WTC11 (cell line): ENCODE data around the gene TGM4. TPM values are rescaled to one million over a fixed set of nuclear protein-coding genes. Genes with fewer than 3 reads are reported as not detected.

Source experiments
- ATAC-seq: fragments of 200-7000 bp; cut with Tn5 transposase; 2 replicates; pipeline ENCODE4 v1.10.0; 2021; ENCODE audit warnings: mild to moderate bottlenecking, moderate library complexity
- CTCF ChIA-PET: fragments of 300-600 bp; sonication (Branson Sonifier 250); formaldehyde crosslinking; loops from one replicate; lab custom pipeline; 2021; ENCODE audit warnings: antibody characterized with exemption; lab: Charles Lee
- POLR2A ChIA-PET: fragments of 350-600 bp; sonication (Branson Sonifier 250); formaldehyde crosslinking; loops from one replicate; lab custom pipeline; 2021; ENCODE audit warnings: antibody characterized with exemption; lab: Charles Lee
- DNase-seq: peaks from one replicate; pipeline ENCODE4 v3.0.0; 2021; ENCODE audit warnings: low spot score
- H3K27ac Mint-ChIP-seq: 2 replicates; pipeline ENCODE4 v1.8.0; 2021; ENCODE audit warnings: mixed read lengths
- H3K27me3 Mint-ChIP-seq: 2 replicates; pipeline ENCODE4 v1.8.0; 2021; ENCODE audit warnings: low read depth, mild to moderate bottlenecking, moderate library complexity, mixed read lengths
- H3K36me3 Mint-ChIP-seq: 2 replicates; pipeline ENCODE4 v1.8.0; 2021; ENCODE audit warnings: mixed read lengths
- H3K4me1 Mint-ChIP-seq: 2 replicates; pipeline ENCODE4 v1.8.0; 2022; ENCODE audit warnings: mixed read lengths
- H3K4me3 Mint-ChIP-seq: 2 replicates; pipeline ENCODE4 v1.8.0; 2021; ENCODE audit warnings: mild to moderate bottlenecking, moderate library complexity, mixed read lengths
- H3K9me3 Mint-ChIP-seq: 2 replicates; pipeline ENCODE4 v1.8.0; 2021; ENCODE audit warnings: mixed read lengths
- AFF4 ChIP-seq: sonication (generic); formaldehyde crosslinking; IDR thresholded peaks from 2 replicates; pipeline ENCODE4 v1.8.1; 2023; ENCODE audit warnings: mild to moderate bottlenecking, missing genetic modification reagents, borderline replicate concordance
- ARID4B ChIP-seq: sonication (generic); formaldehyde crosslinking; IDR thresholded peaks from 2 replicates; pipeline ENCODE4 v1.8.0; 2023; ENCODE audit warnings: missing genetic modification reagents, mild to moderate bottlenecking, borderline replicate concordance
- ATF1 ChIP-seq: sonication (generic); formaldehyde crosslinking; IDR thresholded peaks from 2 replicates; pipeline ENCODE4 v1.8.1; 2023; ENCODE audit warnings: mild to moderate bottlenecking, moderate library complexity, missing genetic modification reagents
- ATF2 ChIP-seq: sonication (generic); formaldehyde crosslinking; IDR thresholded peaks from 2 replicates; pipeline ENCODE4 v1.8.1; 2022; ENCODE audit warnings: low read depth, missing genetic modification reagents, borderline replicate concordance
- ATF3 ChIP-seq: sonication (generic); formaldehyde crosslinking; conservative IDR thresholded peaks from 2 replicates; pipeline ENCODE4 v1.8.1; 2022; ENCODE audit warnings: mild to moderate bottlenecking, missing genetic modification reagents
- ATF6 ChIP-seq: sonication (generic); formaldehyde crosslinking; IDR thresholded peaks from 2 replicates; pipeline ENCODE4 v1.8.1; 2023; ENCODE audit warnings: mild to moderate bottlenecking, missing genetic modification reagents
- CREM ChIP-seq: sonication (generic); formaldehyde crosslinking; IDR thresholded peaks from 2 replicates; pipeline ENCODE4 v1.8.1; 2022; ENCODE audit warnings: mild to moderate bottlenecking, missing genetic modification reagents, moderate library complexity
- GABPB1 ChIP-seq: sonication (generic); formaldehyde crosslinking; IDR thresholded peaks from 2 replicates; pipeline ENCODE4 v1.8.1; 2023; ENCODE audit warnings: mild to moderate bottlenecking, missing genetic modification reagents
- HMGXB4 ChIP-seq: sonication (generic); formaldehyde crosslinking; IDR thresholded peaks from 2 replicates; pipeline ENCODE4 v1.8.1; 2023; ENCODE audit warnings: mild to moderate bottlenecking, moderate library complexity, missing genetic modification reagents
- JUN ChIP-seq: sonication (generic); formaldehyde crosslinking; IDR thresholded peaks from 2 replicates; pipeline ENCODE4 v1.8.0; 2023; ENCODE audit warnings: mild to moderate bottlenecking, missing genetic modification reagents
- NR2C2 ChIP-seq: sonication (generic); formaldehyde crosslinking; IDR thresholded peaks from 2 replicates; pipeline ENCODE4 v1.8.0; 2022; ENCODE audit warnings: mild to moderate bottlenecking, missing genetic modification reagents
- OVOL2 ChIP-seq: fragments of 250-450 bp; sonication (Bioruptor Pico); IDR thresholded peaks from 2 replicates; pipeline ENCODE4 v1.9.0; 2021; ENCODE audit warnings: mild to moderate bottlenecking, borderline replicate concordance
- PRRX2 ChIP-seq: fragments of 250-450 bp; sonication (Bioruptor Pico); IDR thresholded peaks from 2 replicates; pipeline ENCODE4 v1.8.0; 2021; ENCODE audit warnings: mild to moderate bottlenecking
- RORB ChIP-seq: fragments of 250-450 bp; sonication (Bioruptor Pico); IDR thresholded peaks from 2 replicates; pipeline ENCODE4 v1.9.0; 2021; ENCODE audit warnings: mild to moderate bottlenecking
- USF1 ChIP-seq: sonication (generic); formaldehyde crosslinking; IDR thresholded peaks from 2 replicates; pipeline ENCODE4 v1.8.0; 2022; ENCODE audit warnings: mild to moderate bottlenecking, missing genetic modification reagents
- ZNF281 ChIP-seq: sonication (generic); formaldehyde crosslinking; IDR thresholded peaks from 2 replicates; pipeline ENCODE4 v1.8.0; 2023; ENCODE audit warnings: mild to moderate bottlenecking, missing genetic modification reagents
- ZSCAN18 ChIP-seq: fragments of 250-450 bp; sonication (Bioruptor Pico); IDR thresholded peaks from 2 replicates; pipeline ENCODE4 v2.1.2; 2022; ENCODE audit warnings: mild to moderate bottlenecking, moderate library complexity
- total RNA-seq: library from RNA; stranded (reverse); gene quantifications from 3 replicates; pipeline ENCODE4 v1.2.3, GENCODE V29; 2021

Gene TGM4
- total RNA-seq, 1 experiment from 2014 or later, result not detected

GRCh38 chr3:44899683-44900367 lies 25.4 kb downstream of the TGM4 start:
- peaks cover 5% of the 10 kb centered on the region; the same call in 1 of the 2 replicates for H3K27me3 Mint-ChIP-seq
- ChIA-PET CTCF (interaction anchor here (1.4 to 1.8 kb wide), 2 partner anchors 14 to 16 kb away, joined by 5 to 6 read pairs; no protein-coding TSS in a partner anchor), POLR2A (no interaction called here)
- no peak overlapping the region for H3K27ac Mint-ChIP-seq
- H3K4me3 Mint-ChIP-seq, result no peak overlapping the region
- ATAC-seq, result peak; percentile 52
- peaks cover 21% of the 10 kb centered on the region for H3K4me1 Mint-ChIP-seq
- no peaks in the 10 kb centered on the region for H3K36me3 Mint-ChIP-seq
- no peak for DNase-seq
- H3K9me3 Mint-ChIP-seq, result no peaks in the 10 kb centered on the region
- no peak for TF ChIP-seq GABPB1 (CRISPR knock-in tag)
- TF ChIP-seq NR2C2, result no peak
- no peak for TF ChIP-seq RORB (CRISPR knock-in tag)
- TF ChIP-seq PRRX2 (CRISPR knock-in tag), result no peak
- TF ChIP-seq JUN (CRISPR knock-in tag), result no peak
- TF ChIP-seq ATF1 (CRISPR knock-in tag), result no peak
- no peak for TF ChIP-seq ATF3 (CRISPR knock-in tag)
- TF ChIP-seq ATF2, result no peak
- no peak for TF ChIP-seq USF1 (CRISPR knock-in tag)
- TF ChIP-seq ZSCAN18 (CRISPR knock-in tag), result no peak
- TF ChIP-seq CREM (CRISPR knock-in tag), result no peak
- no peak for TF ChIP-seq HMGXB4
- TF ChIP-seq OVOL2, result no peak
- no peak for TF ChIP-seq ATF6
- no peak for TF ChIP-seq AFF4 (CRISPR knock-in tag)
- TF ChIP-seq ARID4B (CRISPR knock-in tag), result no peak
- TF ChIP-seq ZNF281, result no peak
